ES-I3 (cell line): Measurements from ENCODE around the gene CALU.

Experiments used
- H3K36me3 ChIP-seq: 2 replicates; pipeline ENCODE4 v1.6.1; 2013; ENCODE audit warnings: mild to moderate bottlenecking, low read length, control low read depth, moderate library complexity; ENCODE audit not compliant: insufficient read depth
- H3K4me1 ChIP-seq: 2 replicates; pipeline ENCODE4 v1.6.1; 2013; ENCODE audit warnings: mild to moderate bottlenecking, control low read depth, low read length; ENCODE audit not compliant: insufficient read depth
- H3K9ac ChIP-seq: 2 replicates; pipeline ENCODE4 v1.6.1; 2013; ENCODE audit warnings: low read depth, mild to moderate bottlenecking, low read length, moderate library complexity
- H3K9me3 ChIP-seq: 2 replicates; pipeline ENCODE4 v1.6.1; 2013; ENCODE audit warnings: mild to moderate bottlenecking, low read length, moderate library complexity; ENCODE audit not compliant: control insufficient read depth, insufficient read depth

CALU gene

GRCh38 chr7:128747327-128748079 is 8.3 kb downstream of the CALU start:
- H3K36me3 ChIP-seq = peaks cover 25% of the 10 kb centered on the region
- no peaks in the 10 kb centered on the region for H3K9me3 ChIP-seq
- H3K4me1 ChIP-seq = no peaks in the 10 kb centered on the region
- H3K9ac ChIP-seq = no peak overlapping the region

- Histone ChIP-seq H3K9me3 (no peaks in the 10 kb centered on the region), H3K36me3 (peaks cover 39% of the 10 kb centered on the region), H3K9ac (no peak overlapping the region), H3K4me1 (no peaks in the 10 kb centered on the region)
These were observed 13.1 kb downstream of the CALU start for GRCh38 chr7:128752251-128752650.

GRCh38 chr7:128755075-128755818 is 16.1 kb downstream of the CALU start:
- no peak overlapping the region for H3K9ac ChIP-seq
- H3K4me1 ChIP-seq = no peaks in the 10 kb centered on the region
- peaks cover 27% of the 10 kb centered on the region for H3K36me3 ChIP-seq
- no peaks in the 10 kb centered on the region for H3K9me3 ChIP-seq

- no peak overlapping the region for H3K9ac ChIP-seq
- no peaks in the 10 kb centered on the region for H3K4me1 ChIP-seq
- H3K9me3 ChIP-seq = no peaks in the 10 kb centered on the region
- peaks cover 26% of the 10 kb centered on the region for H3K36me3 ChIP-seq
These were observed 16.8 kb downstream of the CALU start for GRCh38 chr7:128755819-128756476.

- no peaks in the 10 kb centered on the region for H3K9me3 ChIP-seq
- no peak overlapping the region for H3K9ac ChIP-seq
- peaks cover 22% of the 10 kb centered on the region for H3K36me3 ChIP-seq
- no peaks in the 10 kb centered on the region for H3K4me1 ChIP-seq
These were observed 18.0 kb downstream of the CALU start for GRCh38 chr7:128757203-128757602.

GRCh38 chr7:128758553-128758952 is 19.4 kb downstream of the CALU start:
- Histone ChIP-seq H3K9me3 (no peaks in the 10 kb centered on the region), H3K4me1 (no peaks in the 10 kb centered on the region), H3K36me3 (peaks cover 25% of the 10 kb centered on the region), H3K9ac (no peak overlapping the region)

GRCh38 chr7:128759242-128759641 is 20.1 kb downstream of the CALU start:
- Histone ChIP-seq H3K36me3 (peaks cover 21% of the 10 kb centered on the region), H3K9me3 (no peaks in the 10 kb centered on the region), H3K9ac (no peak overlapping the region), H3K4me1 (no peaks in the 10 kb centered on the region)

GRCh38 chr7:128763541-128763940 is 24.4 kb downstream of the CALU start:
- Histone ChIP-seq H3K36me3 (peaks cover 25% of the 10 kb centered on the region), H3K4me1 (no peaks in the 10 kb centered on the region), H3K9ac (no peak overlapping the region), H3K9me3 (no peaks in the 10 kb centered on the region)

GRCh38 chr7:128767475-128768110 is 28.4 kb downstream of the CALU start:
- Histone ChIP-seq H3K9ac (no peak overlapping the region), H3K4me1 (no peaks in the 10 kb centered on the region), H3K36me3 (peaks cover 49% of the 10 kb centered on the region), H3K9me3 (no peaks in the 10 kb centered on the region)

- H3K9ac ChIP-seq = no peak overlapping the region
- no peaks in the 10 kb centered on the region; the same call in 1 of the 2 replicates for H3K9me3 ChIP-seq
- peaks cover 49% of the 10 kb centered on the region for H3K36me3 ChIP-seq
- no peaks in the 10 kb centered on the region for H3K4me1 ChIP-seq
These were observed 31.1 kb downstream of the CALU start for GRCh38 chr7:128770233-128770632.

GRCh38 chr7:128773604-128774003 is 34.4 kb downstream of the CALU start:
- Histone ChIP-seq H3K4me1 (no peaks in the 10 kb centered on the region), H3K36me3 (peaks cover 30% of the 10 kb centered on the region), H3K9ac (no peak overlapping the region)

GRCh38 chr7:128774029-128774689 is 35.0 kb downstream of the CALU start:
- Histone ChIP-seq H3K36me3 (peaks cover 24% of the 10 kb centered on the region), H3K9ac (no peak overlapping the region), H3K9me3 (peaks cover 5% of the 10 kb centered on the region), H3K4me1 (no peaks in the 10 kb centered on the region)

More at GRCh38 chr7:128773604-128774003, 34.4 kb downstream of the CALU start:
- peaks cover 5% of the 10 kb centered on the region for H3K9me3 ChIP-seq

GRCh38 chr7:128774921-128775320 is 35.8 kb downstream of the CALU start:
- no peaks in the 10 kb centered on the region for H3K4me1 ChIP-seq
- H3K9ac ChIP-seq = no peak overlapping the region
- peaks cover 5% of the 10 kb centered on the region for H3K9me3 ChIP-seq
- peaks cover 18% of the 10 kb centered on the region for H3K36me3 ChIP-seq
